ENCODE data around the gene GPR101.
"Not testable (repeated sequence)": the region's sequence is repeated elsewhere in the genome, so short reads cannot be mapped to it uniquely, and the experiment has no call there.

GPR101 gene

GRCh38 chrX:137032841-137033773 lies 688 bp downstream of the GPR101 start:
- TF ChIP-seq CTCF (conservative IDR thresholded peaks at IDR 0.05) = no peak

GRCh38 chrX:137032341-137032694 lies 1.5 kb downstream of the GPR101 start:
- no peak for TF ChIP-seq CTCF (conservative IDR thresholded peaks at IDR 0.05)
- H3K27ac ChIP-seq = no peak overlapping the region

More at GRCh38 chrX:137032841-137033773, 688 bp downstream of the GPR101 start:
- H3K27ac ChIP-seq = no peak overlapping the region

- no peak for TF ChIP-seq CTCF (conservative IDR thresholded peaks at IDR 0.05)
These were observed 2.1 kb downstream of the GPR101 start for GRCh38 chrX:137031517-137032340.

GRCh38 chrX:137031039-137031438 lies 2.8 kb downstream of the GPR101 start:
- no peak overlapping the region for H3K27ac ChIP-seq
- no peak for TF ChIP-seq CTCF (conservative IDR thresholded peaks at IDR 0.05)

More at GRCh38 chrX:137031517-137032340, 2.1 kb downstream of the GPR101 start:
- no peak overlapping the region for H3K27ac ChIP-seq

- no peak overlapping the region for H3K27ac ChIP-seq
- no peak for TF ChIP-seq CTCF (conservative IDR thresholded peaks at IDR 0.05)
These were observed 5.1 kb downstream of the GPR101 start for GRCh38 chrX:137028699-137029098.

- H3K27ac ChIP-seq = no peak overlapping the region
- TF ChIP-seq CTCF (conservative IDR thresholded peaks at IDR 0.05) = no peak
These were observed 7.9 kb downstream of the GPR101 start for GRCh38 chrX:137025930-137026329.

GRCh38 chrX:137000236-137000635 lies 33.6 kb downstream of the GPR101 start:
- not testable (repeated sequence) for H3K27ac ChIP-seq

Measured in VCaP (cell line).